Measurements from ENCODE around the gene EFEMP2.

Gene EFEMP2

DNA sequence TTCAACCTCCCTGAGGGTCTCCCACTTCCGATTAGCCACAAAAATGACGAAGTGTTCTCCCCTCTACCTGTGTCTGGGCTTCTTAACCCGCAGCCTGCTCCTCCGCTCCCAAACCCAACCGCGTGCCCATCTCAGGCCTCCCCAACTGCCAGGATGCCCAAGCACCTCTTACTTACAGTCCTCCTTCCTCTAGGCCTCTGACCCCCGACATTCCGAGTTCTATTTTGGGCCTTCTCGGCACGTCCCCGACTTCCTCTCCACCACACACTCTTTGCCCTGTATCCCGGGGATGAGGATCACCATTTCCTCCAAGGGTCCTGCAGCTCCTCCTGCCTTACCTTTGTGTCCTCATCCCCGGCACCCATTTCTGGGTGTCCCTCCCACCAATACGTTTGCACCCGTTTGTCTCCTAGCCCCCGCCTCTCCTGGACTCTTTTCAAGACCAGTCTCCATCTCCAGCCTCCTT lies 12.8 kb downstream of the EFEMP2 start:
- H3K27me3 ChIP-seq: no peaks in the 10 kb centered on the region
- H3K9me3 ChIP-seq: no peaks in the 10 kb centered on the region
- H3K36me3 ChIP-seq: peaks cover 43% of the 10 kb centered on the region
- peaks cover 55 to 56% of the 10 kb centered on the region in 2 experiments for H3K4me1 ChIP-seq (ENCODE audit: control insufficient read depth in 1 of 2, insufficient read depth in 1 of 2, low read depth in 1 of 2, low read length in 1 of 2)
- H3K4me3 ChIP-seq (ENCODE audit: low read depth in 1 of 2, low read length in 1 of 2): peak overlapping the region; percentile 97 to 98
- TF ChIP-seq, protein P1, sequence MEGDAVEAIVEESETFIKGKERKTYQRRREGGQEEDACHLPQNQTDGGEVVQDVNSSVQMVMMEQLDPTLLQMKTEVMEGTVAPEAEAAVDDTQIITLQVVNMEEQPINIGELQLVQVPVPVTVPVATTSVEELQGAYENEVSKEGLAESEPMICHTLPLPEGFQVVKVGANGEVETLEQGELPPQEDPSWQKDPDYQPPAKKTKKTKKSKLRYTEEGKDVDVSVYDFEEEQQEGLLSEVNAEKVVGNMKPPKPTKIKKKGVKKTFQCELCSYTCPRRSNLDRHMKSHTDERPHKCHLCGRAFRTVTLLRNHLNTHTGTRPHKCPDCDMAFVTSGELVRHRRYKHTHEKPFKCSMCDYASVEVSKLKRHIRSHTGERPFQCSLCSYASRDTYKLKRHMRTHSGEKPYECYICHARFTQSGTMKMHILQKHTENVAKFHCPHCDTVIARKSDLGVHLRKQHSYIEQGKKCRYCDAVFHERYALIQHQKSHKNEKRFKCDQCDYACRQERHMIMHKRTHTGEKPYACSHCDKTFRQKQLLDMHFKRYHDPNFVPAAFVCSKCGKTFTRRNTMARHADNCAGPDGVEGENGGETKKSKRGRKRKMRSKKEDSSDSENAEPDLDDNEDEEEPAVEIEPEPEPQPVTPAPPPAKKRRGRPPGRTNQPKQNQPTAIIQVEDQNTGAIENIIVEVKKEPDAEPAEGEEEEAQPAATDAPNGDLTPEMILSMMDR (IDR thresholded peaks at IDR 0.05): no peak
- peak overlapping the region; percentile 96 for H3K27ac ChIP-seq

DNA sequence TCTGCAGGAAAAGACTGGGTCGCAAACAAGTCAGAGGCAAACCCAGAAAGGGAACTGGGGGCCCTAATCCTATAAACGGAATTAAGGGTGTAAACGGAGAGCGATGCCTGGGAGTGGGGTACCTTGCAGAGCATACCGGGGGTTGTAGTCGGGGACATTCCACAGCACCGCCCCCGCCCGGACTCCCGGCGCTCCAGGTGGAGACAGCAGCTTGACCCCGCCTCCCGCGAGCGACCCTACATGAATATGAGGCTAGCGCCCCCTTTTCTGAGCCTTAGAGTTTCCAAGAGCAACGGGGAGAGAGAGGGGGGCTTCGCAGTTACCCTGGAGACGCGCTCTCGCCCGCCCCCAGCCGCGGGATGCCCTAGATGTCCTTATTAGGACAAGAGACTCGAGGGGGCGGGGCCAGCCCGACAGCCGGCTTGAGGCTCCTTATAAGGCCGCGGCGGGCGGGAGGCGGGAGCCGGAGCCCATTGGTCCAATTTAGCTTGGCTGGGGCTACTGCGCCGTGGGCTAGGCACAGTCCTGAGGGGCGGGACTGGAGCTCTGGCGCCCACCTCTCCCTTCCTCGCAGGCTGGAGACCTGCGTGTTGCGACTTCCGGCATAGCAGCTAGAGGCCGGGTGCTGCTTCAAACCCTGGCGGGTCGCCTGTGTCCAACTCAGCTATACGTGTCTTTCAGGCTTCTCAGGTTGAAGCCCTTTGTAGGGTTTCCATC lies 13.3 kb downstream of the EFEMP2 start:
- H3K4me3 ChIP-seq (ENCODE audit: low read depth in 1 of 2, low read length in 1 of 2): peak overlapping the region; percentile 97 to 98
- H3K27ac ChIP-seq: peak overlapping the region; percentile 96
- TF ChIP-seq, protein P1 (IDR thresholded peaks at IDR 0.05): peak; percentile 40
- peaks cover 43% of the 10 kb centered on the region for H3K36me3 ChIP-seq
- no peaks in the 10 kb centered on the region for H3K27me3 ChIP-seq
- peaks cover 58 to 62% of the 10 kb centered on the region in 2 experiments for H3K4me1 ChIP-seq (ENCODE audit: control insufficient read depth in 1 of 2, insufficient read depth in 1 of 2, low read depth in 1 of 2, low read length in 1 of 2)
- no peaks in the 10 kb centered on the region for H3K9me3 ChIP-seq

DNA sequence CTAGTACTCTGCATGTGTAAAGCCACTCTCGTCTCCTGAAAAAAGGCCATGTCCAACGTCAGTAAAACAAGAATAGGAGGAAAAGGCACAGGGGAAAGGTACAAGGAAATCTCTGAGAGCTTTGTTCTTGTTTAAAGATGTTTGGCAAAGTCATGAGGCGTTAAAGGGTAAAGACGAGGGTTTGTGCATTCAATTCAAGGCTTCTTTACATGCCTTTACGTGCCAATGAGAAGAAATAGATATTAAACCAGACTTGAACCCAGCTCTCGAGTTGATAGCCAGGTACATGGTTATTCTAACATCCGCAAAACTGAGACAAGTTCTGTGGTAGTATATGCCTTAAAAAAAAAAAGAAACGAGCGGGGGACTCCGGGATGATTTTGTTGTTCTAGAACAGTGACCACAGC lies 13.9 kb downstream of the EFEMP2 start:
- peak overlapping the region; percentile 96 for H3K27ac ChIP-seq
- peak overlapping the region; percentile 97 to 98 for H3K4me3 ChIP-seq (ENCODE audit: low read depth in 1 of 2, low read length in 1 of 2)
- TF ChIP-seq, protein P1 (IDR thresholded peaks at IDR 0.05): no peak
- no peaks in the 10 kb centered on the region for H3K27me3 ChIP-seq
- no peaks in the 10 kb centered on the region for H3K9me3 ChIP-seq
- H3K36me3 ChIP-seq: peaks cover 43% of the 10 kb centered on the region
- peaks cover 64 to 65% of the 10 kb centered on the region in 2 experiments for H3K4me1 ChIP-seq (ENCODE audit: control insufficient read depth in 1 of 2, insufficient read depth in 1 of 2, low read depth in 1 of 2, low read length in 1 of 2)

DNA sequence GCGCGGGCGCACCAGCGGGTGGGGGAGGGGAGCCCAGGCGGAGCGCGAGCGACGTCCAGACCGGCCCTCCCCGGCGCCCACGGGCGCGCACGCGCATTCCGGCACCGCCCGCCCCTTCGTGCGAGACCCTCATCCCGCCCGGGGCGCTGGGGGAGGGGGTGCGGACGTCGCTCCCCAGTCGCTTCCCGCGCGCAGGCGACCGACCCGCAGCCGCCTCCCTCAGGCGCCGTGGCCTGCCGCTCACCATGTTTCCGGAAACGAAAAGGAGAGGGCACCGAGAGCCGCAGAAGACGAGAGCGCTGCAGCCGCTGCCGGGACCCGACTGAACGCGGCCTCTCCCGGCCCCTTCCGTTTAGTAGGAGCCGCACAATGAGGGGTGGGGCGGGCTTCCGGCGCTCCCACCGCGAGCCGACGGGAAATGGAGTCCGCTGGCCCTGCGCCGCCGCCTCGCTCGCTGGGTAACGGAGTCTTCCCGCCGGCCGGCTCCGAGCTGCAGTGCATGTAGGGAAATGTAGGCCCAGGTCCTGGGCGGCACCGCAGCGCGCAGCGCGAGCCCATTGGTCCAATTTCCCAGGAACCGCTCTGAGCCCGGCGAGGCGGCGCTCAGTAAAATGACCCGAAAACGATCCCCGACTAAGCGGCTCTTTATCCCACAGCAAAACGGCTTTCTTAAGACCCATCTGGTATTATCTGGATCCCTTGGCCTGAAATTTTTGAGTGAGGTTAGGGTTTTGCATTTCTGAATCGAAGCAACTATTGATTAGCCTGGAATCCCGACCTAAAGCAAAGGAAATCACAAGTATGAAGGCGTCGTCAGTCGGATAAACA lies 14.5 kb downstream of the EFEMP2 start, which contains the start of gene CFL1:
Gene CFL1 (minus strand): TSS at position 328 of the 828 bp plus-strand sequence. CDS start 81 bp downstream, at position 247.
- peaks cover 43% of the 10 kb centered on the region for H3K36me3 ChIP-seq
- TF ChIP-seq, protein P1 (IDR thresholded peaks at IDR 0.05): peak; percentile 48
- peak within 1 kb of the TSS; percentile 96 for H3K27ac ChIP-seq
- H3K4me1 ChIP-seq (ENCODE audit: control insufficient read depth in 1 of 2, insufficient read depth in 1 of 2, low read depth in 1 of 2, low read length in 1 of 2): peaks cover 64 to 70% of the 10 kb centered on the region in 2 experiments
- H3K27me3 ChIP-seq: no peaks in the 10 kb centered on the region
- H3K9me3 ChIP-seq: no peaks in the 10 kb centered on the region
- peak within 1 kb of the TSS; percentile 97 to 98 for H3K4me3 ChIP-seq (ENCODE audit: low read depth in 1 of 2, low read length in 1 of 2)

DNA sequence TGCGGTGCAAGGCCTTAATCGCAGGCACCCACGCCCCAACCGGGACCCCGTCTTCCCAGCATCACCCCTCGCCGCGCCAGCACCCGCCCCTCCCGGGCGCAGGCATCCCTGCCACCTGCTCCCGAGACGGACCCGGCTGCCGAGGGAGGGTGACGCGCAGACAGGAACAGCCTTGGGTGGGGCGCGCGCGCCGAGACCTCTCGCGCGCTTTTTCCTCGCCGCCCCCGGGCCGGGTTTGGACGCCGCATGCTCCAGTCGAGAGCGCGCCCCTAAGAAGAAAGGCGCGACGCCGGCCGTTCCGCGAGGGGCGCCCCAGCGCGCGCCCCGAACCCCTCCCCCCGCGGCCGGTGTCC lies 15.1 kb downstream of the EFEMP2 start:
- H3K4me3 ChIP-seq (ENCODE audit: low read depth in 1 of 2, low read length in 1 of 2): peak overlapping the region; percentile 97 to 98
- H3K27ac ChIP-seq: peak overlapping the region; percentile 96
- H3K27me3 ChIP-seq: no peaks in the 10 kb centered on the region
- peaks cover 64 to 69% of the 10 kb centered on the region in 2 experiments for H3K4me1 ChIP-seq (ENCODE audit: control insufficient read depth in 1 of 2, insufficient read depth in 1 of 2, low read depth in 1 of 2, low read length in 1 of 2)
- TF ChIP-seq, protein P1 (IDR thresholded peaks at IDR 0.05): no peak
- no peaks in the 10 kb centered on the region for H3K9me3 ChIP-seq
- peaks cover 43% of the 10 kb centered on the region for H3K36me3 ChIP-seq

Data from neutrophil (primary cell).